GM12864 (cell line): ENCODE results near the gene C2orf74.
A peak's percentile ranks its signal among the peaks of the same experiment; 100 is the strongest.
"Not testable (repeated sequence)": the region's sequence is repeated elsewhere in the genome, so short reads cannot be mapped to it uniquely, and the experiment has no call there.

ENCODE experiments used
- DNase-seq: peaks from one replicate; pipeline ENCODE4 v3.0.0-alpha.2; 2011; ENCODE audit warnings: low read depth
- H3K4me3 ChIP-seq: 2 replicates; pipeline ENCODE4 v1.5.1; 2011; ENCODE audit warnings: mild to moderate bottlenecking, low read depth, low read length, control low read depth
- TF ChIP-seq, protein P1 (sequence below): IDR thresholded peaks from 2 replicates; pipeline ENCODE4 v1.5.1; 2011; ENCODE audit warnings: low read depth, mild to moderate bottlenecking, moderate library complexity, low read length, control low read depth, inconsistent platforms; ENCODE audit errors: missing control alignments

Gene C2orf74

DNA sequence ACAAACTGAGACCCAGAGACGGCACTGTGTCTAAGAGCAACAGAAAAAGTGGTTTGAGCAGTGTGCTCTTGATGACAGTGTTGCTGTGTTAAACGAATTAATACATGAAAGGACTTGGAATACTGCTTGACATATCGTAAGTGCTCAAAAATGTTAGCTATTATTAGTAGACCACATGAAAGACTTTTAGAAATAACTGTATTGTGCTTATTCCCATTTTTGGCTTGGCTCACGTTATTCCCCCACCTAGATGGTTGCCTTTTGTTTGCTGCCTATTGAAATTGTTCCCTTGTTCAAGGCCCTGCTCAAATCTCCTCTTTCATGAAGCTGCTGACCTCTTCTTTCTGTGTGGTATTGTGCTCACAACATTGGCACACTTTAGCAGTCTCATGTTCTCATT lies 27.8 kb upstream of the C2orf74 start:
- TF ChIP-seq, protein P1, sequence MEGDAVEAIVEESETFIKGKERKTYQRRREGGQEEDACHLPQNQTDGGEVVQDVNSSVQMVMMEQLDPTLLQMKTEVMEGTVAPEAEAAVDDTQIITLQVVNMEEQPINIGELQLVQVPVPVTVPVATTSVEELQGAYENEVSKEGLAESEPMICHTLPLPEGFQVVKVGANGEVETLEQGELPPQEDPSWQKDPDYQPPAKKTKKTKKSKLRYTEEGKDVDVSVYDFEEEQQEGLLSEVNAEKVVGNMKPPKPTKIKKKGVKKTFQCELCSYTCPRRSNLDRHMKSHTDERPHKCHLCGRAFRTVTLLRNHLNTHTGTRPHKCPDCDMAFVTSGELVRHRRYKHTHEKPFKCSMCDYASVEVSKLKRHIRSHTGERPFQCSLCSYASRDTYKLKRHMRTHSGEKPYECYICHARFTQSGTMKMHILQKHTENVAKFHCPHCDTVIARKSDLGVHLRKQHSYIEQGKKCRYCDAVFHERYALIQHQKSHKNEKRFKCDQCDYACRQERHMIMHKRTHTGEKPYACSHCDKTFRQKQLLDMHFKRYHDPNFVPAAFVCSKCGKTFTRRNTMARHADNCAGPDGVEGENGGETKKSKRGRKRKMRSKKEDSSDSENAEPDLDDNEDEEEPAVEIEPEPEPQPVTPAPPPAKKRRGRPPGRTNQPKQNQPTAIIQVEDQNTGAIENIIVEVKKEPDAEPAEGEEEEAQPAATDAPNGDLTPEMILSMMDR = no peak
- H3K4me3 ChIP-seq = no peak overlapping the region
- no peak for DNase-seq

DNA sequence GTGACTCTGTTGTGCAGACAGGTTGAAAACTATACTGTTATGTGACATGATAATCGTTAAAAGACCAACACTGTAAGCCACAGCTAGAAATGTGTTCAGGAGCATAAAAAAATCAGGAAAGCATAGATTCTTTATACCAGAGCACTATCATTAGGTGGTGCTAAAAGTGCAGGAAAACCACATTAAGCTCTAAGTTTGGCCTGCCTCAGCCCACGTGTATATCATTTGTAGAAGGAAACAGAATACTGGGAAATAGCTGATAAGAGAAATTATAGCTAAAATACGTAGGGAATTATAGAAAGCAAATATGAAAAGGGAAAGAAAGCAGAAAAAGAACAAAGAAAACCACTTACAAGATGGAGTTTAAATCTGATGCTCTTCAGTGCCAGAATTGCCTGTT lies 26.5 kb upstream of the C2orf74 start:
- no peak overlapping the region for H3K4me3 ChIP-seq
- TF ChIP-seq, protein P1 = no peak
- no peak for DNase-seq

DNA sequence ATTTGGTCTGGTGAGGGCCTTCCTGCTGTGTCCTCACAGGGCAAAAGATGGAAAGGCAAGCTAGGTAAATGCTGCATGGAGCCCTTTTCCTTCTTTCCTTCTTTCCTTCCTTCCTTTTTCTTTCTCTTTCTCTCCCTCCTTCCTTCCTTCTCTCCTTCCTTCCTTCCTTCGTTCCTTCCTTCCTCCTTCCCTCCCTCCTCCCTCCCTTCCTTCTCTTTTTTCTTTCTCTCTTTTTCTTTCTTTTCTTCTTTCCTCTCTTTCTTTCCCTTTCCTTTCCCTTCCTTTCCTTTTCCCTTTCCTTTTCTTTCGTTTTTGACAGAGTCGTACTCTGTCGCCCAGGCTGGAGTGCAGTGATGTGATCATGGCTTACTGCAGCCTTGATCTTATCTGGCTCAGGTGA lies 23.1 kb upstream of the C2orf74 start:
- no peak overlapping the region for H3K4me3 ChIP-seq
- DNase-seq = no peak
- TF ChIP-seq, protein P1 = no peak

DNA sequence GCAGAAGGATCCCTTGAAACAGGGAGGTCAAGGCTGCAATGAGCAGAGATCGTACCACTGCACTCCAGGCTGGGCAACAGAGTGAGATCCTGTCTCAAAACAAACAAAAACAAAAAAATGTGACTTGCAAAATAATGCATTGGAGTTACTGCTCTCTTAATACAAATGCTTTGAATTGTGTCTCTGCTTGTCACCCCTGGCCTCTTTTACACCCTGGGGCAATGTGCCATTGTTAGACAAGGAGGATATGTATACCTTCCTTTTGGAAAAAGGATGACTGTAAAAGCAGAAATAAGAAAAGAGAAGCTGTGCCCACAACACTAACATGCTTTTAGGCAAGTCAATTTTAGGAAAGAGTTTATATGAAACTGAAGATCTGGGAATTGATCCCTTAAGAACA lies 20.8 kb upstream of the C2orf74 start:
- no peak for DNase-seq
- TF ChIP-seq, protein P1 = no peak
- H3K4me3 ChIP-seq = no peak overlapping the region

DNA sequence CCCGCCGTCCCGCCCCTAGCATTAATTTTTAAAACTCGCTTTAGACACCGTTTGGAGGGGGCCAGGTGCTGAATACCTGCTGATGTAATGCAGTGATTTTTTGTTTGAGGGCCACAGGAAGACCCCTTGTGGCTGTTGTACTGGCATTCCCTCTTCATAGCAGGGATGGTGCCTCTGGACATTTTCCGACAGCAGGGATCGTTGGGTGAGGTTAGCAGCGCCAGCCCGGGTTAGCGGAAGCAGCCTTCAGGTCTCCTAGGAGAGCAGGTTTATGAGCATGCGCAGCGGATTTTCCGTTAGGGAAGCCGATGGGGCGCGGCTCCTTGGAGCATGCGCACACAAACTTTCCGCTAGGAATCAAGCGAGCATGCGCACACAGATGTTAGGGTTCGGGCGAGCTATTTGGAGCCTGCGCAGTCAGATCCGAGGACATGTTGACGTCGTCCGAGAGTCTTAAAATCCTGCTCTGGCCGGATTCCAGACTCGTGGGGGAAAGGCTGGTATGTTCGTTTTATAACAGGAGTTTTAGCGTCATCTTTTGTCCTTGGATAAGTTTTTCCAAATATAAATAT lies 17.2 kb upstream of the C2orf74 start:
- DNase-seq = peak; percentile 94
- TF ChIP-seq, protein P1 = no peak
- peak overlapping the region; percentile 96 for H3K4me3 ChIP-seq

DNA sequence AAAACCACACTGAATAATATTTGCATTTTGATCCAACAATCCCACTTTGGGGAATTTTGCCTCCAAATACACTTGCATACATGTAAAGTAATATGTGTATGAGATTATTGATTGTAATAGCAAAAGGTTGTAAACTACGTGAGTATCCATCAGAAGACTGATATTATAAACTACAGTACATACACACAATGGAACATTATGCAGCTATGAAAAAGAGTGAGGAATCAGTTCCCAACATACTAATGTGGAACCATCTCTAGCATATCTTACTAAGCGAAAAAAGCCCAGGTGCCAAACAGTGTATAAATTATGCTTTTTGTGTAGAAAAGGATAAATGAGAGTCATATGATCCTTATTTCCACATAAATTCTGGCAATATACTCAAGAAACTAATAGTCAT lies 16.0 kb upstream of the C2orf74 start:
- TF ChIP-seq, protein P1 = no peak
- no peak for DNase-seq

DNA sequence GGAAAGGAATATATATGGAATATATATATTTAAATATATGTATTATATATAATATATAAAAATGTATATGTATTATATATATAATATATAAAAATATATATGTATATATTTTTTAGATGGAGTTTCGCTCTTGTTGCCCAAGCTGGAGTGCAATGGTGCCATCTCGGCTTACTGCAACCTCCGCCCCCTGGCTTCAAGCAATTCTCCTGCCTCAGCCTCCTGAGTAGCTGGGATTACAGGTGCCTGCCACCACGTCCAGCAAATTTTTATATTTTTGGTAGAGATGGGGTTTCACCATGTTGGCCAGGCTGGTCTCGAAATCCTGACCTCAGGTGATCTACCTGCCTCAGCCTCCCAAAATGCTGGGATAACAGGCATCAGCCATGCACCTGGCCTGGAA lies 13.9 kb upstream of the C2orf74 start:
- not testable (repeated sequence) for DNase-seq, H3K4me3 ChIP-seq

More for the DNA sequence above, 16.0 kb upstream of the C2orf74 start:
- no peak overlapping the region; the same call in 1 of the 2 replicates for H3K4me3 ChIP-seq
